CD4-positive, alpha-beta T cell treated with Interleukin-12 subunit alpha and Interleukin-12 subunit beta, for 1 hour (primary cell): ENCODE results near the gene PIP4K2B.
"Not testable (repeated sequence)": the region's sequence is repeated elsewhere in the genome, so short reads cannot be mapped to it uniquely, and the experiment has no call there.

Source experiments
- DNase-seq: peaks from one replicate; pipeline ENCODE4 v3.0.0-alpha.2; 2020

Gene PIP4K2B

DNA sequence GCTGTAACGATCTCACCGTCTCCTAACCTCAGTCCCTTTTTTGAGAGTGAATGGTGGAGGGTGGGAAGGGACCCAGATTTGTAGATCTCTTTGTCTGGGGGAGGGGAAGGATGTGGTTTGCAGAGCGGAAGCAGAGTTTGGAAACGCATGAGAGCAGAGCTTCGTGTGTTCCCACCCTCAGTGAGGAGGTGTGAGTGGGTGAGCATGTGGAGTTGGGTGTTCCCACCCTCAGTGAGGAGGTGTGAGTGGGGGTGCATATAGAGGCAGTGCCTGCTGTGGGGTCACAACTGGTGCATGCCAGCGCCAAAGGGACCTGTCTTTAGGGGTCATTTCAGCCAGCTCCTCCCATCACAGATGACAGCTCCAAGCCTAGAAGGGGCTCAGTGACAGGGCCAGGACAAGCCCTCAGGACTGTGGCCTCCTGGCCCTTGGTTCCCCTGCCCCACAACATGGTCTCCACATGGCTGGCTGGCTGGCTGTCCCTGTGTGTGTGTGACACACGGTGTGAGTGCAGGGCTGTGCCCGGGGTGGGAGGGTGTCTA is 71.0 kb downstream of the PIP4K2B start:
- DNase-seq: peak; percentile 85

- DNase-seq: peak; percentile 65
Measured at GRCh38 chr17:38727736-38728135, 71.6 kb downstream of the PIP4K2B start.

- DNase-seq: not testable (repeated sequence)
Measured at GRCh38 chr17:38726145-38726544, 73.2 kb downstream of the PIP4K2B start.

- DNase-seq: no peak
Measured at GRCh38 chr17:38725066-38725465, 74.3 kb downstream of the PIP4K2B start.

DNA sequence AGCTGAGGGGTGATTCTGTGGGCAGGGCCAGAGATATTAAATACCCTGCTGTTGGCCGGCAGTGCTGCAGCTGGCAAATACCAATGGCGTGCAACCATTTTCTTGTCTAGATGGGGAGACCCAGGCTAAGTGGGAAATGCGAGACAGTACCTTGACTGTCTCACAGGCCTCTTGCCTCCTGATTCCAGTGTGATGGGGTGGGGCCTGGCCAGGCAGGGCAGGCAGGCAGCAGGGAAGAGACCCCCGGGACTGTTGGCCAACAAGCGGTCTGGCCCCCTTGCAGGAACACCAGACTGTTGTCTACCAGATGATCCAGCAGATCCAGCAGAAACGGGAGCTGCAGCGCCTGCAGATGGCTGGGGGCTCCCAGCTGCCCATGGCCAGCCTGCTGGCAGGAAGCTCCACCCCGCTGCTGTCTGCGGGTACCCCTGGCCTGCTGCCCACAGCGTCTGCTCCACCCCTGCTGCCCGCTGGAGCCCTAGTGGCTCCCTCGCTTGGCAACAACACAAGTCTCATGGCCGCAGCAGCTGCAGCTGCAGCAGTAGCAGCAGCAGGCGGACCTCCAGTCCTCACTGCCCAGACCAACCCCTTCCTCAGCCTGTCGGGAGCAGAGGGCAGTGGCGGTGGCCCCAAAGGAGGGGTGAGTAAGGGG is 74.9 kb downstream of the PIP4K2B start:
- DNase-seq: no peak

- no peak for DNase-seq
Measured at GRCh38 chr17:38721802-38722201, 77.6 kb downstream of the PIP4K2B start.

DNA sequence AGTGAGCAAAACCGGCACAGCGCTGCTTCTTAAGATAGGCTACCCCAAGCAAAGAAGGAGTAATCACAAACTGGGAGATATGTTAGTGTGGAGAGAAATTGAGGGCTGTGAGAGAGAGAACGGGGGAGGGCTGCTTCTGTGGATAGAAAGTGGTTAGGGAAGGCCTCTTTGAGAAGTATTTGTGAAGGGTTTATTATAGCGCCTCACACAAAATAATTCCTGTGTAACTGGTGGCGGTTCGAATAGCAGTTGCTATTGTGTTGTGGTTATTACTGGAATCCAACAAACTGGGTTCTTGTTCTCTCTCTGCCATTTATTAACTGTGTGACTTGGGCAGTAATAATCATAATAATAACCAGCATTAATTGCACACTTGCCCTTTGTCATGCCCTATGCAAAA is 78.4 kb downstream of the PIP4K2B start:
- DNase-seq: no peak

- DNase-seq: no peak
Measured at GRCh38 chr17:38719943-38720641, 79.3 kb downstream of the PIP4K2B start.

DNA sequence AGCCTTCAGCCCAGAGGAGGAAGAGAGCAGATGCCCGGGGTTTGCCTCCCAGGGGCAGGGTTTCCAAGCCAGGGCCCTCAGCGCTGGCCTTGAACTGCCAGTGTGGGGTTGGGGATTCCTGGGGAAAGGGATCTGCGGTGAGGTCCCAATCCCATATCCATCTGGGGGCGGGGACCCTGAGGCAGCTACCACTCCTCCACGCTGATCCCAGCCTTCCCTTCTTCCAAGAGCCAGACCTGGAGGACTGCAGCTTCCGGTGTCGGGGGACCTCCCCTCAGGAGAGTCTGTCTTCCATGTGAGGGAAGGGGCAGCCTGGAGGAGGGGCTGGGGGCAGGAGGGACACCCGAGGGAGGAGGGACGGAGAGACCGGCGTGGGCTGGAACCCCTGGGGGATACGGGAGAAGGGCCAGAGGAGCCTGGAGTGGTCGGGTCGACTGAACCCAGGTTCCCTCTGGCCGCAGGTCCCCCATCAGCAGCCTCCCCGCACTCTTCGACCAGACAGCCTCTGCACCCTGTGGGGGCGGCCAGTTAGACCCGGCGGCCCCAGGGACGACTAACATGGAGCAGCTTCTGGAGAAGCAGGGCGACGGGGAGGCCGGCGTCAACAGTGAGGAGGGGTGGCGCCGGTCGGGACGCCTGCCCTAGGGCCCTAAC is 79.9 kb downstream of the PIP4K2B start:
- no peak for DNase-seq

DNA sequence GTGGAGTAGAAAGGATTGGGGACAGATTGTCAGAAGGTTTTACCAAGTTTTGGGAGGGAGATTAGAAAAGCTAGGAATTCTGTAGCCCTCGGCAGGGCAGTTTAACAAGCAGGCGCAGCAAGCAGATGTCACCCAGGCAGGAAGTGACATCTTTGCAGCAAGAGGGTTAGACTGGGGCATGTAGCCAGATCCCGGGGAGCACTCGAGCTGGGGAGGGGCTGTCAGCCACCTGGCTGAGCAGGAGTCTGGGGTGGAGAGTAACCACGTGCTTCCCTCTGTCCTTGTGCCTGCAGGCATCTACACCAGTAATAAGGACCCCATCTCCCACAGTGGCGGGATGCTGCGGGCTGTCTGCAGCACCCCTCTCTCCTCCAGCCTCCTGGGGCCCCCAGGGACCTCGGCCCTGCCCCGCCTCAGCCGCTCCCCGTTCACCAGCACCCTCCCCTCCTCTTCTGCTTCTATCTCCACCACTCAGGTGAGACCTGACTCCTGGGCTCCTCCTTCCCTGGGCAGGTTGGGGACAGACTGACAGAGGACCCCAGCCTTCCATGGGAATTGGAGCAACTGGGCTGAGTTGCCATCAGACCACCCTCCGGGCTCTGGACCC is 82.1 kb downstream of the PIP4K2B start:
- no peak for DNase-seq

DNA sequence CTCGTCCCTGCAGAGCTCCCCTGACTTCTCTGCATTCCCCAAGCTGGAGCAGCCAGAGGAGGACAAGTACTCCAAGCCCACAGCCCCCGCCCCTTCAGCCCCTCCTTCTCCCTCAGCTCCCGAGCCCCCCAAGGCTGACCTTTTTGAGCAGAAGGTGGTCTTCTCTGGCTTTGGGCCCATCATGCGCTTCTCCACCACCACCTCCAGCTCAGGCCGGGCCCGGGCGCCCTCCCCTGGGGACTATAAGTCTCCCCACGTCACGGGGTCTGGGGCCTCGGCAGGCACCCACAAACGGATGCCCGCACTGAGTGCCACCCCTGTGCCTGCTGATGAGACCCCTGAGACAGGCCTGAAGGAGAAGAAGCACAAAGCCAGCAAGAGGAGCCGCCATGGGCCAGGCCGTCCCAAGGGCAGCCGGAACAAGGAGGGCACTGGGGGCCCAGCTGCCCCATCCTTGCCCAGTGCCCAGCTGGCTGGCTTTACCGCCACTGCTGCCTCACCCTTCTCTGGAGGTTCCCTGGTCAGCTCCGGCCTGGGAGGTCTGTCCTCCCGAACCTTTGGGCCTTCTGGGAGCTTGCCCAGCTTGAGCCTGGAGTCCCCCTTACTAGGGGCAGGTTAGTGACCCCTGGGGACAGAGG is 82.9 kb downstream of the PIP4K2B start:
- no peak for DNase-seq
